Activated T-cell treated with anti-CD3 and anti-CD28 coated beads for 1 hour (primary cell): Measurements from ENCODE around the gene HGFAC.

Experiments
- DNase-seq: peaks from one replicate; pipeline ENCODE4 v3.0.0-alpha.2; 2020; ENCODE audit warnings: low read depth

The HGFAC gene

DNA sequence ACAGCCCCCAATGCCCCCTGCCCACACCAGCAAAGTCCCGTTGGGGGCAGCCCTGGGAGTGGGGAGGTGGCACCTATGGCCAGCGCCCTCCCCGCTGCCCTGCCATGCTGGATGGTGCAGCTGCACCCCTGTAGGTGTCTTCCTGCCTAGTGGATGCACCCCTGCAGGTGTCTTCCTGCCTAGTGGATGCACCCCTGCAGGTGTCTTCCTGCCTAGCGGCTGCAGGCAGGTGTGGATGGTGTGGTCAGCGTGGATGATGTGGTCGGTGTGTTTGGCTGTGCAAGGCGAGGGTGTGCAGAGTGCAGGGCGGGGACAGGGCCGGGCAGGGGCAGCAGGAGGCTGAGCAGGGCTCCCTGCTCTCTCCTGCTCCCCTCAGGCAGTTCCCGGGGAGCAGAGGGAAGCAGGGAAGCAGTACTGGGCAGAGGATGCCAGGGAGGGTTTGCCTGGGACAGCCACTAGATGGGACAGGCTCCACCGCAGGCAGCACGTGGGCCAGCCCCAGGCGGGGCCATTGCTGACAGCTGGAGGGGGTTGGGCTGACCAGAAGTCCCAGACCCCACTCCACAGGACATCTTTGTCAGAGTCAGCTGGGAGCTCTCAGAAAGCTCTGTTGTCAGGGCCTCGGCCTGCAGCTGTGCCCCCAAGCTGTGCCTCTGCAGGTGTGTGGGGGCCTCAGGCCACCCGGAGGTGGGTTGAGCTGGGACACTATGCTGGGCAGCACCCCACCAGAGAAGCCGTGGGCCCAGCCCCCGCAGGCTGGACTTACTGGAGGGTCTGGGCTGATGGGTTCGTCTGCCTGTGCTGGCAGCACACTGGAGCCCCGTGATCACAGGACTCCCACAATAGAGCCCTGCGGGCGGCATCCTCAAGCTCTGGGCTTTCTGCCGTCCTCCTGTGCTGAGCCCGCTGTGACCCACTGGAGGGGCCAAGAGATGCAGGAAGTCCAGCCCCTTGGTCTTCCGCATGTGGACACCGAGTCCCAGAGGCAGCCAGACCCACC is 45.1 kb downstream of the HGFAC start:
- no peak for DNase-seq

DNA sequence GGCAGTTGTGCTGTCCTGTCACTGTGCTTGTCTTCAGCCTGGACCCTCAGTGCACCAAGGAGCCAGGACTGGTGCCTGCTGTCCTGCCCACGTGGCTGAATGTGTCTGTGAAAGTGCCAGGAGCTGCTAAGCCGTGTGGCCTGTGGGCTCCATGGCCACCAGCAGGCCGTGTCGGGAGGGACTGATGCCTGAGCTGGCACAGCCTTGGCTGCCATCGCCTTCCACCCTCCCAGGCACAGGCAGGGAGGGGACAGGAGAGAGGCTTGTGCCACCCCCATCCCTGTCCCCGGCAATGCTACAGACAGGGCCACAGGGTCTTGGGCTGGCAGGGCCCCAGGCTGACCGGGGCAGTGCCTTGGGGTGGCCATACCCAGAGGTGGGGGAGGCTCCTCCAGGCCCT is 46.1 kb downstream of the HGFAC start:
- no peak for DNase-seq

DNA sequence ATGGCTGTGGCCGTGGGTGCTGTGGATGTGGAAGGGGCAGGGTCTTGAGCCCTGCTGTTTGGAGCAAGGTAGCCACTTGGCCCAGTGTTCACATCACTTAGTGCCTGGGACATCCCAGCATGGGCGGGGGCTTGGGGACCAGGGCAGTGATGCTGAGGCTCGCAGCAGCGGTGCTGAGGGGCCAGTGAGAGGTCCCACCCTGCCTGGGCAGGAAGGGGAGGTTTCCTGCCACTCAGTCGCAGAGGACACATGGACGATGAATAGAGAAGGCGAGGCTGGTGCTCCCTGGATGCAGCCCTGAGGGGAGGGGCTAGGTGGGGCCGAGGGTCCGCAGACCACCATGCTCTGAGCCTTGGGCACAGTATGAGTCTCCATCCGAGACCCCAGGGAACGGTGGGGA is 47.1 kb downstream of the HGFAC start:
- DNase-seq, result no peak

DNA sequence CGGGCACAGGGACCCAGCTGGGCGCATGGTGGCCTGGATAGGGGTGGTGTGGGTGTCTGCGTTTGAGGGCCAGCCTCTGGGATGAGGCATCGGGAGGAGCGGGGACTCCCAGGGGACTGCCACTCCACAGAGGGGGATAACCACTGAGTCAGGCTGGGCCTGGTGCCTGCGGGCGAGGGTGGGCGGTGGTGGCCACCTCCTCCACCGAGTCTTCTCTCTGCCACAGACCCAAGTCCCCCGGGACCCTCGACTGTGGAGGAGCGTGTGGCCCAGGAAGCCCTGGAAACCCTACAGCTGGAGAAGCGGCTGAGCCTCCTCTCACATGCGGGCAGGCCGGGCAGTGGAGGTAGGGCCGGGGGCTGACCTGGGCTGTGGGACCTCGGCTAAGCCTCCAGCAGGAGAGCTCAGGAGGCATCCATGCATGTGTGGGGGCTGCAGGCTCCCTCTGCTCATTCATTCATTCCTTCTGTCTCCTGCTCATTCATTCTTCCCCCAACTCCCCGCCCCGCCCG is 47.7 kb downstream of the HGFAC start:
- DNase-seq, result no peak

DNA sequence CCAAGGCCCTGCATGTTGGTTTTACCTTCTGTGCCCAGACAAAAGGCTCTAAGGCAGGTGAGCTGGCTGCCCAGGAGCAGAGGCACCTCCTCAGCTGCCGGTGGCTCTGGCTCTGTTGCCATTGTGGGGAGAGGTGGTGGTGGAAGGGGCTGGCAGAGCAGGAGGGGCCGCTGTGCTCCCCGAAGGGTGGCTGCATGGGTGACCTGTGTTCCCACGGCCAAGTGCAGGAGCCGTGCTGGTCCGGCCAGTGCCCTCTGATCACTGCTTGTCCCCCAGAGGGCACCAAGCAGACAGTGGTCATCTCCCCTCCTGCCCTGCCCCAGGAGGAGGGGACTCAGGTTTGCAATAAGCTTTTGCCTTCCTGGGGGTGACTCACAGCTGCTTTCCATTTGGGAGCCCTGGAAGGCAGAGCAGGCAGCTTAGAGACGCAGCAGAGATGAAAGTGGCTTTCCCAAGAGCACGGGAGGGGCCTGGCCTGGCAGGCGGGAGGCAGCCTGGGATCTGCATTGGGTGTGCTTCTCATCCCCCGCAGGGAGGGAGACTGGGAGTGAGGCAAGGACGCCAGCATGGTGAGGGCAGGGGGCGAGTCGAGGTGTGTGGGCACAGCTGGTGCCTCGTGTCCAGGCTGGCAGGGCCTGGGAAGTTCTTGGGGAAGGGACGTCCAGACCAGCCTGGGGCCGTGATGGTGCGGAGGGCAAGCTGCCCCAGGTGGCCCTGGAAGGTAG is 50.1 kb downstream of the HGFAC start:
- no peak for DNase-seq

DNA sequence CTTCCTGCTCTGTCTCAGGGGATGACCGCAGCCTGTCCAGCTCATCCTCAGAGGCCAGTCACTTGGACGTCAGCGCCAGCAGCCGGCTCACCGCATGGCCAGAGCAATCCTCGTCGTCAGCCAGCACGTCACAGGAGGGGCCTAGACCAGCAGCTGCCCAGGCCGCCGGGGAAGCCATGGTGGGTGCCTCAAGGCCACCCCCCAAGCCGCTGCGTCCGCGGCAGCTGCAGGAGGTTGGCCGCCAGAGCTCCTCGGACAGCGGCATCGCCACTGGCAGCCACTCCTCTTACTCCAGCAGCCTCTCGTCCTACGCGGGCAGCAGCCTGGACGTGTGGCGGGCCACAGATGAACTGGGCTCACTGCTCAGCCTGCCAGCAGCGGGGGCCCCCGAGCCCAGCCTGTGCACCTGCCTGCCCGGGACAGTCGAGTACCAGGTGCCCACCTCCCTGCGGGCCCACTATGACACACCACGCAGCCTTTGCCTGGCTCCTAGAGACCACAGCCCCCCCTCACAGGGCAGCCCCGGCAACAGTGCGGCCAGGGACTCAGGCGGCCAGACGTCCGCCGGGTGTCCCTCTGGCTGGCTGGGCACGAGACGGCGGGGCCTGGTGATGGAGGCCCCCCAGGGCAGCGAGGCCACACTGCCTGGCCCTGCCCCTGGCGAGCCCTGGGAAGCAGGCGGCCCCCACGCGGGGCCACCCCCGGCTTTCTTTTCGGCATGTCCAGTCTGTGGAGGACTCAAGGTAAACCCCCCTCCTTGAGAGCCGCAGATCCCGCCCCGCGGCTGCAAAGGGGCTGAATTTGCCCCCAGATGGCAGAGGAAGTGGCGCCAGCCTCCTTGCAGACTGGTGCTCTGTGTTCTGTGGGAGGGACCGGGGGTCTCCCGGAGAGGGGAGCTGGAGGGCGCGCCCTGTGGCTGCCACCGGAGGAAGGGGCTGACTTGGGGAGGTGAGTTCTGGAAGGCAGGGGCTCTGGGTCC is 51.3 kb downstream of the HGFAC start:
- DNase-seq, result no peak

DNA sequence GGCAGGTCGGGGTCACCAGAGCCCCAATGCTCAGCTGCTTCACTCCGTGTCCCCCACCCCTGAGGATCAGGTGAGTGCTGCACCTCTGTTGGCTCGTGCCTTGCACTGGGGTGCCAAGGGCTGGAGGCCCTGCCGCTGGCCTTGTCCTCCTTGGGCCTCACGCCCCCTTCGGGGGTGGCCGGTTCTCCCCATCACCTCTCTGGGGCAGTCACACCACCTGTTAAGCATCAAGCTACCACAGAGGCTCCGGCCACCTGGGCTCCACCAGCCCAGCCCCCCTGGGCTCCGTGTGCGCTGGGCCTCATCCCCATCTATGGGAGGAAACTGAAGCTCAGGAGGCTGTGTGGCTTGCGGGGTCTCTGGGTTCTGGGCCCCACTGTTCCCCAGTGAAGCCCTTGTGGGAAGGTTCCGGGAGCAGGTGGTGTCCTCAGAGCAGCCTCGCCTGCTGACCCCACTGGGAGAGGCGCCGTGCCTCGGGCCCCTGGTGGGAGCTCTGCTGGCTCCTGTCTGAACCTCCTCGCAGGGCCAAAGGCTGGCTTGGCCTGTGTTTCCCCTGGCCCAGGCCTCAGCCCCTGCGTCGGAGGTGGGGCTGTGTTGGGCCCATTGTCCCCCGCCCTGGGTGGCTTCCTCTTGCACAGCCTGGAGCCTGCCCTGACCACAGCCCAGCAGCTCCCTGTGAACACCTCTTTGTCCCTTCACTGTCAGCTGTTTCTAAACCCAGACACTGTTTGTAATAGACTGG is 52.1 kb downstream of the HGFAC start:
- no peak for DNase-seq

DNA sequence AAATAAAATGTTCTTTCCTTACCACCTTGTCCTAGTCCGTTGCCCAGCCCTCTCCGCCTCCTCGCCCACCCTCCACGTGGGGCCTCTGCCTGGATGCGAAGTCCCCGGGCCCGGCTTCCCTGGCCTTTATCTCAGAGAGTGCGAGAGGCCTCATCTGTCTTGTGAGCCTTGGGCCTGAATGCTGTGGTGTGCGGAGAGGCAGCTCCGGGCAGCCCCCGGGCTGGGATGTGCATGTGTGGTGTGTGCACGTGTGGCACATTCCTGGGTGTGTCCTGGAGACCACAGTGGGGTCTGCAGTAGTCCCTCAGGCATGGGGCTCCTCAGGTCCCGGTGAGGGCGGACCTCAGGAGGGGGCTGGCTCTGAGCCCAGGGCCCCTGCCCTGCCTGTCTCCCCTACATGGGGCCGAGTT is 52.7 kb downstream of the HGFAC start:
- no peak for DNase-seq

DNA sequence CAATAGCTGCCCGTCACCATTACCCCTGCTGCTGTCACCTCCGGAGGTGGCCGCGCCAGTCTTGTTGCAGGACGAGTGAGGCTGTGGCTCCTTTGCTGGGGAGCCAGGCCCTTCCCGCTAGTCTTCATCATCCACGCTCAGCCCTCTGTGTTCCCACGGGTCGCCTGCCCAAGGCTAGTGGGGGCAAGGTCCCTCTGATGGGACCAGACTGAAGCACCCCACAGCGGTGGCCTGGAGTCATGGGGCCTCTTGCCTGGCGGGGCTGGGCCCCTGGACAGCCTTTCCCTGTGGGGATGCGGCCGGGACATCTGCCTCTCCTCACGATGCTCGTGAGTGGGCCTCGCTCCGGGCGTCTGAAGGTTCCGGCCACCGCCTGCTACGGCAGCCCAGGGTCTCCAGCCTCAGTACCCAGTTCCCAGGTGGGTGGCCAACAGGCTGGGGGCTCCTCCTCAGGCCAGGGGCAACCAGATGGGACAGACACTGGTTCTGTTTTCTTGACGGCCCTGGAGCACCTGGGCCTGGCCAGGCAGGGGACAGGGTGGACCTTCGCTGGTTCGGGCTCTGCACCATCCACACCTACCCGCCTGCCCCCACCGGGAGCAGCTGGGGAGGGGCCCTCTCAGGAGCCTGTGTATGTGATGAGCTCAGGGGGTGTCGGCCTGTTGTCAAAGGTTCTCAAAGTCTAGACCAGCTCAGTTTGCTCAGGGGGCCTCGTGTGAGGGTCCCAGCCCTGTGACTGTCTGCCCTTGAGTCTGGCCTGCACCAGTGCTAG is 53.6 kb downstream of the HGFAC start:
- DNase-seq, result no peak

DNA sequence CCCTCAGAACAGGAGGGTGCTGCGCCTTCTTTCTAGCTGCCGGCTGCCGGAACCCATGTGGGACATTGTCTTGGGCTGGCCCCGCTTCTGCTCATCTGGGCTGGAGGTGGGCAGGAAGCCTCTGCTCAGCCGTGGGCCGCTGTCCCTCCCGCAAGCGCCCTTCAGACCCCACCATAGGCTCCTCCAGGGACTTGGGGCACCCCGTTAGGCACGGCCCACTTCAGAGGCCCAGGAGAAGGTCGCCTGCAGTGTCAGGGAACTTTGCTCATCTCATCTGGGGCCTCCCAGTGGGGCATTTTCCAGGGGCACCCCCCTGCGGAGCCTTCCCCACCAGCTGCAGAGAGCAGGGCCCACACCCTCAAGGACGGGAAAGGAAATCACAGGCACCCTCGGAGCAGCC is 54.3 kb downstream of the HGFAC start:
- no peak for DNase-seq

DNA sequence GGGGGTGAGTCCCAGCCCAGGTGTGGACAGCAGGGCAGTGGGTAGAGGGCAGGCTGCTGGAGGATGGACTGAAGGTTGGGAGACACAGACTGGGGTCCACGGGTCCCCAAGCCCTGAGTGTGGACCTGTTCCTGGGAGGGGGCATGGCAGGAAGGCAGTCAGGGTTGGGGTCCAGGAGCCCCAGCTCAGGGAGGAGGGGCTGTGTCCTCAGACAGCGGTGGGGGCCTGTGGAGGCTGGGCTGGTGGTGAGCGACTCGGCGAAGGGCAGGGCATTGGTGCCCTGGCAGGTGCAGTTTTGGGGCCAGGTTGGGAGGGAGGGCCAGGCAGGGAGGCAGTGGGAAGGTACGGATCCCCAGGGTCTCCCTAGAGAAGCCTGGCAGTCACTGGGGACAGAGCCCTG is 55.3 kb downstream of the HGFAC start:
- no peak for DNase-seq

DNA sequence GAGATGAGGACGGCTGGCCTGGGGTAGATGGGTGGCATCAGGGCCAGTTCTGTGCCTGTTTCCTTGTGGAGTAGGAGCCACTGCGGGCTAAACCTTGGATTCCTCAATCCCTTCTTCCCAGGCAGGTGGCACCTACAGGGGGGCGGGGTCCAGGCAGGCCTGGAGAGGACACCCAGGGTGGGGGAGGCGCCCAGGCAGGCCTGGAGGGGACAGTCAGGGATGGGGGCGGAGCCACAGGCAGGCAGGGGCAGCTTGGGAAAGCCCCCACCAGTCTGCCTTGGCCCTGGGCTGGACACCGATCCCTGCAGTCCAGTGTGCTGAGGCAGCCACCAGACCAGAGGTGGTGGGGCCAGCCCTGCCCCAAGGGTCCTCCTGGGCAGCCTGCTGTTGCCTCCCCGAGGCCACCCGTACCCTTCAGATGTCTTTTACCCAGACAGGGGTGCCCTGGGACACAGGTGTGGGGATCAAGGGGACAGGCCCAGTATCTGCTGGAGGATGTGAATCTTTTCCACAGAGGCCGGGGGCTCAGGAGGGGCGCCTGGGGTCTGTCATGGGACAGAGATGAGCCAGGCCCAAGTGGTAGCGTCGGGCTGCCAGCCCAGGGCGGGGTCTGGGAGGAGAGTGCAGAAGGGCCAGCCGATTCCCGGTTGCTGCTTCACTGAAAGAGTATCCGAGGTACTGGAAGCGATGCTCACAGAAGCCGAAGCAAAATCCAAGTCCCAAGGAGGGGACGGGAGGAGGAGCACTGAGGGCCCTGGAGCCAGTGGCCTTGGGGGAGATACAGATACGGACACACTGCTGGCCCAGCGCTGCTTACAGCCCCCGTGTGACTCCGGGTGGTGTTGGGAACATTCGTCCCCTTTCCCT is 56.0 kb downstream of the HGFAC start:
- DNase-seq, result no peak

DNA sequence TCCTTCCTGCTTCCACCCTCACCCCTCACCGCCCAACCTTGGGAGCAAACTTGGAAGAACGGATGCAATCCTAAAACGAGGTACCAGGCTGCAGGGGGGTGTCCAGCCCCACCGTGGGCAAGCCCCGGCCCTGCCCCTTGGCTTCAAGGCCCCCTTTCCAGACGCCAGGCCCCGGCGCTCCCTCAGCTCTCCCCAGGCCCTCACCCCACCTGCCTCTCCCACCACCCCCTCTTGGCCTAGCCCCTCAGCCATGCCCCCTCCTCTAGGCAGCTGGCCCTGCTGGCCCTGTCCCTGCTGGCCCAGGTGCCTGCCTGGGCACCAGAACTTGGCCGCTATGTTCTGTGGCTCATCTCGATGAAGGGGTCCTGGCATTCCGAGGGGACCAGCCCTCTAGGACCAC is 56.6 kb downstream of the HGFAC start:
- no peak for DNase-seq
